OCI-LY1 (cell line): ENCODE measurements around the gene BAIAP3.

Experiments
- EZH2 ChIP-seq: fragments of 200-600 bp; sonication (generic), shearing (Covaris generic); IDR thresholded peaks from 2 replicates; pipeline ENCODE4 v1.8.0; 2017; ENCODE audit warnings: borderline replicate concordance, mixed run types, mild to moderate bottlenecking, antibody characterized with exemption, low read length, moderate library complexity, mixed read lengths
- TF ChIP-seq, protein P1 (sequence below): fragments of 200-600 bp; sonication (generic), shearing (Covaris generic); IDR thresholded peaks from 2 replicates; pipeline ENCODE4 v1.5.1; 2017; ENCODE audit warnings: mild to moderate bottlenecking, antibody characterized with exemption, low read length, moderate library complexity, mixed read lengths

DNA sequence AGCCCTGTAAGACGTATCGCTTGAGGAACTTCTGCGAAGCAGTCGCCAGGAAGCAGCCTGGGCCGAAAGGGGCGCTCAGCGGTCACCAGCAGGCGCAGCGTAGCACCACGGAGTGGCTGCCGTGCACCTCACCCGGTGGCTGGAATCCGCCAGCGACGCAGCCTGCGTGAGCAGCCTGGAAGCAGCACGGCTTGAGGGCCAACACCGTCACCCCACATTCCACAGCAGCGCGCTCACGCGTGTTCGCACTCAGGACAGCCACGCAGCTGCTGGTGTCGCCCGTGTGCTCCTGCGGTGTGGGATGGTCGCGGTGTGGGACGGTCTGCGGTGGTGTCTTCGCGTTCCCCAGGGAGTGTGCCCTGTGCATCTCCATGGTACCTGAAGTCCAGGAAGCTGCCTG lies 14.4 kb upstream of the BAIAP3 start:
- TF ChIP-seq, protein P1, sequence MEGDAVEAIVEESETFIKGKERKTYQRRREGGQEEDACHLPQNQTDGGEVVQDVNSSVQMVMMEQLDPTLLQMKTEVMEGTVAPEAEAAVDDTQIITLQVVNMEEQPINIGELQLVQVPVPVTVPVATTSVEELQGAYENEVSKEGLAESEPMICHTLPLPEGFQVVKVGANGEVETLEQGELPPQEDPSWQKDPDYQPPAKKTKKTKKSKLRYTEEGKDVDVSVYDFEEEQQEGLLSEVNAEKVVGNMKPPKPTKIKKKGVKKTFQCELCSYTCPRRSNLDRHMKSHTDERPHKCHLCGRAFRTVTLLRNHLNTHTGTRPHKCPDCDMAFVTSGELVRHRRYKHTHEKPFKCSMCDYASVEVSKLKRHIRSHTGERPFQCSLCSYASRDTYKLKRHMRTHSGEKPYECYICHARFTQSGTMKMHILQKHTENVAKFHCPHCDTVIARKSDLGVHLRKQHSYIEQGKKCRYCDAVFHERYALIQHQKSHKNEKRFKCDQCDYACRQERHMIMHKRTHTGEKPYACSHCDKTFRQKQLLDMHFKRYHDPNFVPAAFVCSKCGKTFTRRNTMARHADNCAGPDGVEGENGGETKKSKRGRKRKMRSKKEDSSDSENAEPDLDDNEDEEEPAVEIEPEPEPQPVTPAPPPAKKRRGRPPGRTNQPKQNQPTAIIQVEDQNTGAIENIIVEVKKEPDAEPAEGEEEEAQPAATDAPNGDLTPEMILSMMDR, result no peak
- no peak for TF ChIP-seq EZH2
